Stomach (tissue), 4 donors: Measurements from ENCODE around the gene SPINT2.

Source experiments
- CTCF ChIP-seq, 7 experiments: fragments of 450-650 bp in 4 of 7; fragments of 200-600 bp in 3 of 7; sonication (generic) in 3 of 7; IDR thresholded peaks; one replicate each; pipeline ENCODE4 v1.5.1; 2016 to 2019; ENCODE audit warnings: antibody characterized with exemption in 7 of 7, control low read depth in 2 of 7, mild to moderate bottlenecking in 1 of 7
- EP300 ChIP-seq: sonication (generic); formaldehyde crosslinking; IDR thresholded peaks from one replicate; pipeline ENCODE4 v1.6.1; 2017; ENCODE audit warnings: antibody characterized with exemption
- POLR2A ChIP-seq, 4 donors: fragments of 450-650 bp; IDR thresholded peaks; one replicate each; pipeline ENCODE4 v1.6.1; 2016; ENCODE audit warnings: antibody characterized with exemption in 4 of 4, control low read depth in 2 of 4, mild to moderate bottlenecking in 1 of 4, moderate library complexity in 1 of 4
- POLR2AphosphoS5 ChIP-seq, 3 donors: sonication (generic); formaldehyde crosslinking; IDR thresholded peaks; one replicate each; pipeline ENCODE4 v1.6.1; 2016; ENCODE audit warnings: antibody characterized with exemption in 3 of 3

DNA sequence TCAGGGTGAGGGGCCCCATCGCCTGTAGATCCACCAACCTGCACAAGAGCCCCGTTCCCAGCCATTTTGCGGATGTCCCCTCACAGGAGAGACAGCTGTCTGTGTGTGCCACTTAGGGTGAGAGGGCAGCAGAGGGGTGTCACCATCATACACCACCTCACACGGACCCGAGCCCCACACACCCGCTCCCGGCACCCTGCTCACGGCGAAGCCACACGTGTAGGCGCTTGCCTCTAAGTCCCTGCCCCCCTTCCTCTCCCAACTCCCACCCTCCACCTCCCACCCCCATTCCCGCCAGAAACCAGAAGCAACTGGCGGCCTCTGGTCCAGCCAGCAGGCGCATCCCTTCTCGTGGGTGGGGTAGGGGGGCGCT, 36.4 kb upstream of the SPINT2 start:
- no peak for TF ChIP-seq CTCF (IDR thresholded peaks at IDR 0.05)
- no peak for TF ChIP-seq EP300
- TF ChIP-seq POLR2A (IDR thresholded peaks at IDR 0.05), result no peak
- TF ChIP-seq POLR2AphosphoS5 (IDR thresholded peaks at IDR 0.05), result no peak
